ENCODE measurements around the gene PDE8B.

Gene PDE8B

GRCh38 chr5:77232574-77233358 is 22.3 kb downstream of the PDE8B start:
- DNase-seq, result no peak

GRCh38 chr5:77235846-77236721 is 25.6 kb downstream of the PDE8B start:
- no peak for DNase-seq

- peak; percentile 21 for DNase-seq
Measured at GRCh38 chr5:77239126-77239741, 28.8 kb downstream of the PDE8B start.

GRCh38 chr5:77241444-77241843 is 31.0 kb downstream of the PDE8B start:
- no peak for DNase-seq

DNA sequence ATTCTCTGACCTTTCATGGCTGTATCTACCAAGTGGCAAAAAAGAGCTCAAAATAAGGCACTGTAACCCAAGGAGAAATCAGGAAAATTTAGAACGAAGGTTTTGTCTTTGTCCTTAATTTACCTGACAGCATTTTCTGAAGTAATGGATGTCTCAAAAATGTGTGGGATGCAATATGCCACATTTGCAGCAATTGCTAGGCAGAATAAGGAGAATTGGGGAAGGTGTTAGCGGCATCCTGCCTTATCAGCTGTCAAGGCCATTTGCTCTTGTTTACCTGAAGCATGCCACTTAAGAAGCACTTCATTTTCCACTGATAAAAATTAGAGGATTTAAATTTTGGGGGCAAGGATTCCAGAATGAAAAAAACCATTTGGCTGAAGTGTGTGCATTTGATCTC is 39.0 kb downstream of the PDE8B start:
- no peak for DNase-seq

DNA sequence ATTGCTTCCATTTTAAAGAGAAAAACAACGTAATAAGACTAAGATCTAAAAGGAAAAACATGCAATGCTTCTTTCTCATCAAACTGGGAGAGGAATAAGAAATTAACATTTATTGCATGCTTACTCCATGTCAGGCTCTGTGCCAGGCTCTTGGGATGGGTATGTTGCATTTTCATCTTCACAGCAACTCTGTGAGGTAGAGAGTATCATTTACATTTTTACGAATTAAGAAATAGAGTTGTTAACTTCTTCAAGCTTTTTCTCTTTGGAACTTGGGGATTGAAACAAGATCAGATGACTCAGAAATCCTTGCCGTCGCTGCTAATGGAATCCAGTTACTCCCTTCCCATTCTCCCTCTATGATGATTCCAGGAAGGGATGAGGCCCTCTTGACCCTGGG is 39.5 kb downstream of the PDE8B start:
- no peak for DNase-seq

DNA sequence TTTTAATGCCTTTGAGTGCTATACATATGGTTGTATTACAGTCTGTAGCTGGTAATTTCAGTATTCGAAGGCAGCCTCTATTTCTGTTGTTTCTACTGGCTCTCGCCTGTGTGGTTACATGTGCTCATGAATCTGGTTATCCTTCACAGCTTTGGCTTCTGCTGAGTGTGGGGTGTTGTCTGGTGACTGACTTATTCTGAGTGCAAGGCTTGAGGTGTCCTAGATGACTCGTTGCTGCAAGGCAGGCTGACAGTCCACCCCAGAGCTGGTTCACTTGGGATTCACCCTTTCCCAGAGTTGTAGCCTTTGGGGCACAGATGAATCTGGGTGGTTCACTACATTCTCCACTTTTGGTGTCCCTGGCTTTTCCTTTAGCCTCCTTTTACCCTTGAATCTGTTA is 41.4 kb downstream of the PDE8B start:
- no peak for DNase-seq

DNA sequence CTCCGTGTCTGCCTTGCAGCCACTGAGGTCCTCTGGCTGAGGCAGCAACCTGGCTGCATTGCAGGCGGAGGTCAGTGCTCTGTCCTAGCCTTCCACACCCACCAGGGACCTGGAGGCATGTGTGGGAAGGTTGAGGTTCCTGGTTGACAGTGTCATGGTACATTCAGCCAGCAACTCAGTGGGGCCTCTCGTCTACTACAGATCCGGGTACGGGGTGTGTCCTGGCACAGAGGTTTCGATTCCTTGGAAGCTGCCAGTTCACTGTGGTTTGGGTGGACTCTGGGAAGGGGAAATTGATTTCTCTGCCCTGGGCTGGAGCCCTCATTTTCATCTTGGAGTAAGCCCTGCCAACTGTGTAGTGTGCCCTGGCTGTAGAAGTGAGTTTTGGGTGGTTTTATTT is 45.1 kb downstream of the PDE8B start:
- no peak for DNase-seq

DNA sequence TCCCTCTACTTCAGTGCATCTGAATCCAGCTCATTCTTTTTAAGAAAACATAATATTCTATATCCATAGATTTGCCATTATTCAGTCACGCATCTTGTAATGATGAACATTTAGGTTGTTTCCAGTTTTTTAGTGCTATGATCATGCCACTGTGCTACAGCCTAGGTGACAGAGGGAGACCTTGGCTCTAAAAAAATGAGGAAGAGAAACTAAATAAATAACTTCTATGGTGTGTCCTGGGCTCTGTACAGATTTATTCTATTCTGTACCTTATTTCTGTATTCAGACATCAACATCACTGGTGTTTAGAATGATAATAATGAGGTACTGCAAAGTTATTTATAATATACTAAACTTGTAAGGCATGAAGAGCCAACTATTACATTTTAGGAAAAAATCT is 45.9 kb downstream of the PDE8B start:
- no peak for DNase-seq

DNA sequence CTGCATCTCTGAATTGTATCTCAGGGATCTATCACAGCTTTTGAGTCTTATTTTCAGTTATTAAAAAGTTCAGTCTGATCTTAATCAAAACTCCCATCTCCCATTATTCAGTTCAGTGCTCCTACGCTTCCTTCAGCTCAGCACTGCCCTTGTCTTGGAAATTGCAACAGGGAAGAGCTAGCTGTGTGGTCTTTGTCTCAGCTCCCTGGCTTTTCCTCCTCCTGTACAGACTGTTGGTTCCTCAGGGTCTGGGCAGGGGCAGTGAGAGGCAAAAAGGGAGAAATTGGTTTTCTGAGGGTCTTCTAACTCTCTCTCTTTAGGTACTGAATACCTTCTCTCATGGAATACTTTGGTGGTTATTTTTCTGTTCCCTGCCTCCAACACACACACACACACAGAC is 48.2 kb downstream of the PDE8B start:
- DNase-seq, result no peak

DNA sequence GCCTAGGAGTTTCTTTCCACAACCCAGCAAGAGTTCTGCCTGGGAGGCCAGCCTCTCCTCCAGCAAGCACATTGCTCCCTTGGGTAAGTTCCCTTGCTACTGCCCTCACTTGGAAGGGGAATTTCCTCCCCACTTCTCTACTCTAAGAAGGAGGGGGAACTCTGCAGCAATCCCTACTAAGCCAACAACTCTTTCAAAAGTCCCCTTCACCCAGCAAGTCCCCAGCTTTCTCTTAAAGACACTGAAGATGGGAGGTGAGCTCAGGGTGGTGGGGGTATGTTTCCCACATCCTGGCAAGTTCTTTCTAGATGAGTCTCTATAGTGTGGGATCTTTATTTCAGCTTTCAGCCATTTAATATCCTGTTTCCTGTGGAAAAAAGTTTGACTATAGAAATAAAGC is 49.0 kb downstream of the PDE8B start:
- peak; percentile 52 for DNase-seq

DNA sequence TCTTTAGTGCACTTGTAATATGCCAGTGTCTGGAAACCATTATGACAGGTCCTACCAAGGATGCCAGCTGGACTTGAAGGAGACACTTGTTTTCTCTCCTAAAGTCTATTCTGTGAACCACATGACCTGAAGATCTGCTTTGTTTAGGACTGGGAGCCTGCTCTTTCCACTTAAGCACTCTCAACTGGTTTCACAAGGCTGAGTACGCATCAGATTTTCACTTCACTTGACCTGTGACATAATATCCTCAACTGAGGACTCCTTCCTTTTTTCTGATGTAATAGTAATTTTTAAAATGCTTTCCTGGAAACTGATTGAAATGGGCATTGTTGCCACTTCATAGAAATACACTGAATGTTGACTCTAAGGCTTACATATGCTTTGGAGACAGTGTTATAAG is 52.2 kb downstream of the PDE8B start:
- DNase-seq, result no peak

DNA sequence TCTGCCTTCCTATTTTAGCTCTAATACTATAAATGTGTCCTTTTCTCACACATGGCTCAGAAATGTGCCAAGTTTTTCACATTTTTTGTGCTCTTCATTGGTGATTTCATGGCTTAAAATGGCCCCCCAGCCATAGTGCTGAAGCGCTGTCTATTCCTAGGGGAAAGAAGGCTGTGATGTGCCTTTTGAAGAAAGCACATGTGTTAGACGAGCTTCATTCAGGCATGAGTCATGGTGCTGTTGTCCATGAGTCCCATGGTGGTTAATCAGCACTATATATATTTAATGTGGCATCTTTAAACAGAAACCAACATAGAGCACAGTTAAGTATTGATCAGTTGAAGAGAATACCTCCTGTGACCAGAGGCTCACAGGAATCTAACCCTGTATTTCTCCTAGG is 55.8 kb downstream of the PDE8B start:
- peak; percentile 74 for DNase-seq

GRCh38 chr5:77267496-77267895 is 57.0 kb downstream of the PDE8B start:
- no peak for DNase-seq

DNA sequence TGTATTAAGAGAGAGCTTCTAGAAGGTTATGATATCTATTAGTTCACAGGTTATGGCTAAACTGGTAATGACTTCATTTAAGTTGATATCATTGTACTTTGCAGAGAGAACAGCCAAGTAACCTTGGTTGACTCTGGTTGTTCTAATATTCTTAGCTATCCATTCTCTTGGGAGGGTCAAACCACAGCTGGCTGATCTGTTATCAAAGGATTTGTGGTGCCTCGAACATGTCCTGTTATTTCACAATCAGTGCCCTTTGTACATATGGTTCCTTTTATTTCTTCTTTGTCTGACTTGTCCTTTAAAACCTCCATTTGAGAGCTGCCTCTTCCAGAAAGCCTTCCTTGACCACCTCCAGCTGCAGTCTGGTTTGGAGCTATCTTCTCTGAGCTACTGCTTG is 61.7 kb downstream of the PDE8B start:
- DNase-seq, result no peak

GRCh38 chr5:77277759-77278158 is 67.3 kb downstream of the PDE8B start:
- DNase-seq, result no peak

DNA sequence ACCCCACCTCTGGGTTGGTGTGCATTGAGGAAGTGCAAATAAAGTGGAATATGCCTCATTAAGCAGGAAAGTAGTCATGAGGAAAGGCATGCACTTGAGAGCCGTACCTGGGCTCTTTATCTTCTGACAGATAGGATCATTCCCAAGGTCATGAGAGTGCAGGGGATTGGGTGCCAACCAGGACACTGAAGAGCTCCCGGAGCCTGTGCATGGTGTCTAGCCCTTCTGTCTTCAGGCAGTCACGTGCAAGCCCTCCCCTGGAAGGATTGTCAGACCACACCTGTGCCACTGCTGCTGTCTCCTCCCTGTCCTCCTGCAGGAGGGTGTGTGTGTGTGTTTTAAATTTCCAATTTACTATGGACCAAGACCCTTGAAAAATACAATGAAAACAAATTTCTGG is 69.6 kb downstream of the PDE8B start:
- no peak for DNase-seq

- no peak for DNase-seq
Measured at GRCh38 chr5:77281969-77282336, 71.5 kb downstream of the PDE8B start.

DNA sequence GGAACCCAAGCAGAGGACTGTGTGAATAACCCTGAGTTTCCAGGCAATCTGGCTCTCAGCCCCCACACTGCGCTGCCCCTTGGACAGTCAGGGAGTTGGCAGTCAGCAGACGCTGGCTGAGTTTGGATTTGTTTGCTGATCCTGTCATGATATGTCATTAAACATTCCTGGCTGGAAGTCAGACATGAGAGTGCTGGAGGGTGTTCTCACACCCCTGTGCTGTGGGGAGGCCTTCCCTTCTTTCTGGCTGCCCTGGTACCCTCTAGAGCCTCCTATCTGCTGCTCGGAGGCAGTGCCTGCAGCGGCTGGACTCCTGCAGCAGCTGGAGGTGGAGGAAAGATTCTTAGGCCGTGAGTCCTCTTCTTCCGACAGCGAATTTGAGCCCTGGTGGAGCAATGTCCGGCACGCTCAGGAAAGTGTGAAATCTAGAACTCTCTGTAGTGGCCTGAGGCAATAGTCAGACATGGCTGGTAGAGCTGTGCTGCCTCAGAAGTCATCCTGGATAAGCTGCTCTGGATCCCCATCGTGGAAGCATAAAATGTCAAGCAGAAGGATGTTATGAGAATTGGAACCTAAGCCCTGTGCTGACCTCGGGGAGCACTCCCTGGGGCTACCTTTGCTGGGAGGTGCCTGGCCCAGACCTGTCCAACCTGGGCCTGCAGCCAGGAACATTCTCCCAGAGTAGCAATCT is 72.0 kb downstream of the PDE8B start:
- peak; percentile 22 for DNase-seq

- DNase-seq, result no peak
Measured at GRCh38 chr5:77285251-77285841, 74.9 kb downstream of the PDE8B start.

- DNase-seq, result peak; percentile 89
Measured at GRCh38 chr5:77292026-77292757, 81.7 kb downstream of the PDE8B start.

GRCh38 chr5:77294185-77294584 is 83.7 kb downstream of the PDE8B start:
- DNase-seq, result no peak

Data from fibroblast of skin of right biceps (primary cell).